Pancreas (tissue), 10 donors: ENCODE measurements around the gene PWWP2B. TPM values are rescaled to one million over a fixed set of nuclear protein-coding genes. Genes with fewer than 3 reads are reported as not detected.
"Not testable (repeated sequence)": the region's sequence is repeated elsewhere in the genome, so short reads cannot be mapped to it uniquely, and the experiment has no call there.

Source experiments
- ATAC-seq, 4 donors: fragments of 200-7000 bp; cut with Tn5 transposase; one replicate each; pipeline versions ENCODE4 v1.8.0 to v1.9.1; 2020; ENCODE audit warnings: mild to moderate bottlenecking in 4 of 4, moderate library complexity in 4 of 4
- DNase-seq, 6 donors: peaks; one replicate each; pipeline ENCODE4 v3.0.0-alpha.2; 2020
- FAIRE-seq: peaks from 2 replicates; lab custom pipeline; 2012; peaks lifted over from hg19 to GRCh38; lab: Jason Lieb, UNC
- H3K27ac ChIP-seq, 4 donors: fragments of 200-600 bp; sonication (generic); 1 replicate in 3 of 4; 2 replicates in 1 of 4; pipeline versions ENCODE4 v1.5.0 to v1.8.0; 2020
- H3K27me3 ChIP-seq, 4 donors: fragments of 200-600 bp; one replicate each; pipeline ENCODE4 v1.8.0; 2021
- H3K36me3 ChIP-seq, 3 donors: fragments of 200-600 bp; sonication (generic) in 1 of 3; one replicate each; pipeline versions ENCODE4 v1.5.0 to v1.8.0; 2020 to 2021
- H3K4me1 ChIP-seq, 3 donors: fragments of 200-600 bp; one replicate each; pipeline ENCODE4 v1.8.0; 2021
- H3K4me3 ChIP-seq, 4 donors: fragments of 200-600 bp; sonication (generic) in 2 of 4; one replicate each; pipeline versions ENCODE4 v1.5.0 to v1.8.0; 2020 to 2021
- H3K9me3 ChIP-seq, 4 donors: fragments of 200-600 bp; one replicate each; pipeline ENCODE4 v1.8.0; 2021
- CTCF ChIP-seq, 4 donors: fragments of 200-600 bp; sonication (generic) in 3 of 4; IDR thresholded peaks; one replicate each; pipeline versions ENCODE4 v1.5.0 to v1.8.0; 2021; ENCODE audit warnings: antibody characterized with exemption in 4 of 4
- WGBS, 2 donors: extraction: QIAGEN DNeasy Blood & Tissue Kit; methylation state at CpG; one replicate each; pipeline ENCODE4 v1.1.7; 2013; 5-methylcytosine and 5-hydroxymethylcytosine counted together
- intact Hi-C, 3 donors: fragments of 100-400 bp; cut with DNase I; formaldehyde crosslinking; loops; one replicate each; pipeline versions ENCODE4 v1.11.1 to v1.14.2; 2022
- polyA plus RNA-seq, 2 donors: library from polyadenylated mRNA; stranded (reverse); fragments of 200-250 nt; gene quantifications; one replicate each; pipeline ENCODE4 v1.2.3, GENCODE V29; 2013
- total RNA-seq, 6 donors: library from RNA; stranded (reverse); fragmentation: NEBNext Ultra II Directional in 4 of 6; extraction: Animal tissue kit (Norgen Biotek cat#: 25700) in 4 of 6; gene quantifications; one replicate each; pipeline versions ENCODE4 v1.2.1 to v1.2.4, GENCODE V29; 2021 to 2023
- donor health status: healthy with polysubstance abuse.
- donor health status: DM: no; HTN: no; CAD: no; lungs with moderate emphysema.
- donor health status: DM: no; HTN: no; CAD: no.
- donor health status: control.
- donor health status: control.
- donor health status: Bipolar disorder and iron deficiency.
- donor health status: DM: yes; HTN: yes; CAD: no.
- donor health status: DM: no; HTN: no; CAD: no.
- donor health status: DM: no; HTN: no; CAD: no.
- donor health status: DM: yes; HTN: yes; CAD: no.

The PWWP2B gene
- total and polyA plus RNA-seq, 8 donors = 17.8 to 44.1 (median 25.2) TPM

- FAIRE-seq = no peak
- Histone ChIP-seq H3K27me3 (no peaks in the 10 kb centered on the region), H3K9me3 (no peaks in the 10 kb centered on the region), H3K27ac (no peak overlapping the region), H3K4me1 (peaks cover 0 to 3% (median 0%) of the 10 kb centered on the region in 3 donors), H3K4me3 (no peak overlapping the region), H3K36me3 (no peaks in the 10 kb centered on the region)
- 94% methylated on average over 21 of the region's 21 CpGs for WGBS, 2 donors
- intact Hi-C loops = no loop called here
- DNase-seq = peak in 2 of 6 donors; percentile 22 to 74
- no peak for ATAC-seq
- no peak for TF ChIP-seq CTCF (IDR thresholded peaks at IDR 0.05)
Measured at GRCh38 chr10:132433671-132434340, 36.8 kb downstream of the PWWP2B start.

GRCh38 chr10:132434405-132435005, 37.5 kb downstream of the PWWP2B start:
- 54 to 59% methylated on average over 12 of the region's 12 CpGs for WGBS, 2 donors
- intact Hi-C loops = no loop called here
- peak in 3 of 6 donors; percentile 46 to 72 (median 48) for DNase-seq
- Histone ChIP-seq H3K9me3 (no peaks in the 10 kb centered on the region), H3K36me3 (no peaks in the 10 kb centered on the region), H3K4me3 (no peak overlapping the region), H3K27me3 (no peaks in the 10 kb centered on the region), H3K27ac (no peak overlapping the region), H3K4me1 (peaks cover 0 to 3% (median 0%) of the 10 kb centered on the region in 3 donors)
- ATAC-seq = peak in 3 of 4 donors; percentile 30 to 61 (median 57)
- no peak for FAIRE-seq
- TF ChIP-seq CTCF (IDR thresholded peaks at IDR 0.05) = no peak

- H3K9me3 ChIP-seq, H3K27ac ChIP-seq, H3K27me3 ChIP-seq, intact Hi-C loops, DNase-seq, H3K4me3 ChIP-seq, ATAC-seq, H3K36me3 ChIP-seq, FAIRE-seq, H3K4me1 ChIP-seq: not testable (repeated sequence)
- 88 to 90% methylated on average over 5 of the region's 5 CpGs for WGBS, 2 donors
Measured at GRCh38 chr10:132435320-132435719, 38.3 kb downstream of the PWWP2B start.

- H3K27me3 ChIP-seq, H3K36me3 ChIP-seq, FAIRE-seq, H3K27ac ChIP-seq, intact Hi-C loops, H3K4me3 ChIP-seq, ATAC-seq, H3K9me3 ChIP-seq, H3K4me1 ChIP-seq: not testable (repeated sequence)
- 99 to 100% methylated on average over 2 to 3 of the region's 3 CpGs for WGBS, 2 donors
- peak in 2 of 6 donors; percentile 51 to 72 for DNase-seq
Measured at GRCh38 chr10:132436096-132436495, 39.1 kb downstream of the PWWP2B start.

- H3K4me3 ChIP-seq = no peak overlapping the region
- no peak for TF ChIP-seq CTCF (IDR thresholded peaks at IDR 0.05)
- no peaks in the 10 kb centered on the region for H3K36me3 ChIP-seq
- FAIRE-seq = no peak
- no peaks in the 10 kb centered on the region for H3K9me3 ChIP-seq
- H3K27ac ChIP-seq = no peak overlapping the region
- intact Hi-C loops = no loop called here
- 79 to 84% methylated on average over 15 of the region's 15 CpGs for WGBS, 2 donors
- no peaks in the 10 kb centered on the region for H3K4me1 ChIP-seq
- ATAC-seq = peak in 1 of 4 donors; percentile 44
- peak in 2 of 6 donors; percentile 27 to 69 for DNase-seq
- no peaks in the 10 kb centered on the region for H3K27me3 ChIP-seq
Measured at GRCh38 chr10:132436861-132437410, 39.9 kb downstream of the PWWP2B start.
